Ramos (cell line): ENCODE data around the gene C19orf81.
"Not testable (repeated sequence)": the region's sequence is repeated elsewhere in the genome, so short reads cannot be mapped to it uniquely, and the experiment has no call there.

ENCODE experiments used
- in situ Hi-C: fragments of 300-500 bp; cut with MboI; formaldehyde crosslinking; loops from one replicate; pipeline ENCODE4 v1.14.3; 2022; ENCODE audit warnings: low sequenced_read_pairs; ENCODE audit not compliant: unreplicated experiment

C19orf81 gene

GRCh38 chr19:50649433-50650391 is at the start of gene C19orf81:
C19orf81 (plus strand) TSS chr19:50649445; CDS start chr19:50649445, 0 bp downstream.
- in situ Hi-C loops = no loop called here

DNA sequence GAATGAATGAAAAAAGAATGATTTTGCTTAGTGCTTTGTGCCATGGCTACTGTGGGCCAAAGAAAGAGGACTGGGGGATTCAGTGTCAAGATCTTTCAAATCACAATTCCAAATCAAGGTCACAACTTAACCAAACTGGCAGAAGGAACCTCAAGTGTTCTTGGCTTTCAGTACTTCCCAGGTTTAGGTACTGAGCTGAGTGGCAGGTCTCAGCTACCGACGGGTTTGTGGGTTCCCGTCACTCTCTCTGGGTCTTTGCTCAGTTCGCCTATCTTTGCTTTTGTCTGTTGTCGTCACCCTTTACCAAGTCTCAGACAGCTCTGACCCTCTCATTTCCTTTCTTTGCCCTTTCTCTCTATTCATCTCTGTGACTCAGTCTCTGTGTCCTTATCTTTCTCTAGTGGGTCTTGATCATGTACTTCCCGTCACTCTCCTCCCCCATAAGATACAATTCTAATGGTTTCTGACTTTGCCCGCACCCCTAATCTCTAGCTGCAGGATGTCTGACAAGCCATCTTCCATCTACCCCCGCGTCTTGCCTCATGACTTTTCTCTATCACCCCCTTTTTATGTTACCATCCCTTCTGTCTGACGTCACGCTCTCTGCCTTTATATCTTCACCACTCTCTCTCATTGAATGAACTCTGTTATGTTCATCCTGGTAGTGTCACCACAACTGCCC is 47.7 kb upstream of the C19orf81 start:
- in situ Hi-C loops = no loop called here

DNA sequence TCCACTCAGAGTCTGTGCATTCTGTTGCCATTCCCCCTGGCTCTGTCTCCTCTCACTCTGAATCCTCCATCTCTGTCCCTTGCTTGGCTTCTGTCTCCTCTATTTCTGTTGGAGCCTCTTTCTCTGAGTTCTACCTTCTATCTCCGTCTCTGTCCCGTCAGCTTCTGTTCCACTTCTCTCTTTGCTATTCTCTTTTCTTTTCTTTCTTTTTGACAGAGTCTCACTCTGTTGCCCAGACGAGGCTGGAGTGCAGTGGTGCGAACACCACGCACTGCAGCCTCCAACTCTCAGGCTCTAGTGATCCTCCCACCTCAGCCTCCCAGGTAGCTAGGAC is 47.2 kb upstream of the C19orf81 start:
- in situ Hi-C loops = no loop called here

- in situ Hi-C loops = no loop called here
Observed at GRCh38 chr19:50602496-50602895, 46.7 kb upstream of the C19orf81 start.

DNA sequence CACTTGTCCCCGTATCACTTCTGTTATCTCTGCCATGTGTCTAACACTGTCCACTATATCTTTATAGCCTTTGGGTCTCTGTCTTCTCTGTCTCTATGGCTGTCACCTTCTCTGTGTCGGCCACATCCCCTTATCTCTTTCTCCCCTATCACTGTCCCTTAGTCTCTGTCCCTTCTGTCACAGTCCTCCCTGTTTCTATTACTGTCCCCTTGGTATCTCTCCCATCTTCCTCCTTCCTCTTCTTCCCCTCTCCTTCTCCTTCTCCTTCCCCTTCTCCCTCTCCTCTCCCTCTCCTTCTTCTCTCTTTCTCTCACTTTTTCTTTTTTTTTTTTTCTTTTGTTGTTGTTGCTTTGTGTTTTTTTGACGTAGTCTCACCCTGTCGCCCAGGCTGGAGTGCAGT is 46.3 kb upstream of the C19orf81 start:
- in situ Hi-C loops = no loop called here

DNA sequence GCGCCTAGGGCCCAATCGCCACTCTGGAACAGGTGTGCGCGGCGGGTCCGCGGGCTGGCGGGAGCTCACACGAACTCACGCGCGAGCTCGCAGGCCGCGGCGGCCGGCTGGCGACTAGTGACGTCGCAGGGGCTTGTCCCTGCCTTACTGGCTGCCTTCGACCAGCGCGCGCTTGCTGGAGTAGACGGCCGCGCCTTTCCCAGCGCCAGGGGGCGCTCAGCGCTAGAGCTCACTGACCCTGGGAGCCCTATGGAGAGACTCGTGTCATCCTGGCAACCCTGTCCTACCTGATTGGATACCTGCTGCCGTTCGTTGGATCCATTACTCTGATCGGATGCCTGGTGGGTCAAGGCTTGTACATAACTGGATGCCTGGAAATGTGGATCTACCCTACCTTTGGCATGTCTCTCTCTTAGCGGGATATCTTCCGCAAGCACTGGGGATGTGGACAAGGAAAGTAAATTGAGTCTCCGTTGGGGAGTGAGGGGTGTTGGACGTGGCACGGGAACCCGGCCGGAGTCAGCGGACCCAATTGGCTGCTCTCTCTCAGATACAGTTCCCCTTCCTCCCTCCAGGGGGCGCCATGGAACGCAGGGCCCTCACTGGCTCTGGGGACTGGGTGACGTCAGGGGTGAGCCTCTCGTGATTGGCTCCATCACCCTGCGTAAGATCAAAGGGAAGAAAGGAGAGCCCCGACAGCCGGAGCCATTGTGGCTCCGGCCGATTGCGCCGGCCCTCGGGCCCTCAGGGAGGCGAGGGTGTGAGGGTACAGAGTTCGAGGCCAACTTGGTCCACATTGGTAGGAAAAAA is 44.8 kb upstream of the C19orf81 start:
- in situ Hi-C loops = not testable (repeated sequence)

GRCh38 chr19:50606059-50606836 is 43.0 kb upstream of the C19orf81 start:
- in situ Hi-C loops = not testable (repeated sequence)

DNA sequence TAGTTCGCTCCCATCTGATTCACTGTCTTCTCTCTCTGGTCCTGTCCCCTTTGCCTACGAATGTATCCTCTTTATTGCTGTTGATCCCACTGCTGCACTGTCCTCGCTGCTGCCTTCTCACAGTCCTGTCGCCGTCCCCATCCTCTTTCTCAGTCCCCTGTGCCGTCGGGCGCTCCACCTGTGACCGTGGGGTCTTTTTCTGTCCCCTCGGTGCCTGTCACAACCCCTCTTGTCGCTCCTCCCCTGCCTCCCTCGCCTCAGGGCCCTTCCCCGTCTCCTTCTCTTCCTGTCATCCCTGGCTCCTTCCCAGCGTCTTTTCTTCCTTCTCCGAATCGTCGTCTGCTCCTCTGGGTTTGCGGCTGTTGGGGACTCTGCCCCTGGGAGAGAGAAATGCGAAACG is 41.9 kb upstream of the C19orf81 start:
- in situ Hi-C loops = no loop called here

DNA sequence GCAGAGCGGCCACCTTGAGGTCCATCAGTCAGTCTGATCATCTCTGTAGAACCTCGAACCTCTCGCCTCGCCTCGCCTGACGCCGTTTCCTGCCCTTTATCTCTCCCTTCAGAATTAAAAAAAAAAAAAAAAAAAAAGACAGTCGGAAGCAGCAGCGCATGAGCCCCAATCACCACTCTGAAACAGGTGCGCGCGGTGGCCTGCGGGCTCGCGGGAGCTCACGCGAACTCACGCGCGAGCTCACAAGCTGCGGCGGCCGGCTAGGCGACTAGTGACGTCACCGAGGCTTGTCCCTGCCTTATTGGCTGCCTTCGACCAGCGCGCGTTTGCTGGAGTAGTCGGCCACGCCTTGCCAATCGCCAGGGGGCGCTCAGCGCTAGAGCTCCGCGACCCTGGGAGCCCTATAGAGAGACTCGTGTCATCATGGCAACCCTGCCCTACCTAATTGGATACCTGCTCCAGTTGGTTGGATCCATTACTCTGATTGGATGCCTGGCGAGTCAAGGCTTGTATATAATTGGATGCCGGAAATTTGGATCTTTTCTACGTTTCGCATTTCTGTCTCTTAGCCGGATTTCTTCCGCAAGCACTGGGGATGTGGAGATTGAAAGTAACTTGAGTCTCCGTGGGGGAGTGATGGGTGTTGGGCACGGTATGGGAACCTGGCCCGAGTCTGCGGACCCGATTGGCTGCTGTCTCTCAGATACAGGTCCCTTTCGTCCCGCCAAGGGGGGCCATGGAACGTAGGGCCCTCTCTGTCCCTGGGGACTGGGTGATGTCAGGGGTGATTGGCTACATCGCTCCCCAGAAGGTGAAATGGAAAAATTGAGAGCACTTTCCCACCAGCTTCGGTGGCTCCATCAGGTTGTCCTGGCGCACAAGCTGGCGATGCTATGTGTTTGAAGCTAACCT is 41.1 kb upstream of the C19orf81 start:
- in situ Hi-C loops = no loop called here

DNA sequence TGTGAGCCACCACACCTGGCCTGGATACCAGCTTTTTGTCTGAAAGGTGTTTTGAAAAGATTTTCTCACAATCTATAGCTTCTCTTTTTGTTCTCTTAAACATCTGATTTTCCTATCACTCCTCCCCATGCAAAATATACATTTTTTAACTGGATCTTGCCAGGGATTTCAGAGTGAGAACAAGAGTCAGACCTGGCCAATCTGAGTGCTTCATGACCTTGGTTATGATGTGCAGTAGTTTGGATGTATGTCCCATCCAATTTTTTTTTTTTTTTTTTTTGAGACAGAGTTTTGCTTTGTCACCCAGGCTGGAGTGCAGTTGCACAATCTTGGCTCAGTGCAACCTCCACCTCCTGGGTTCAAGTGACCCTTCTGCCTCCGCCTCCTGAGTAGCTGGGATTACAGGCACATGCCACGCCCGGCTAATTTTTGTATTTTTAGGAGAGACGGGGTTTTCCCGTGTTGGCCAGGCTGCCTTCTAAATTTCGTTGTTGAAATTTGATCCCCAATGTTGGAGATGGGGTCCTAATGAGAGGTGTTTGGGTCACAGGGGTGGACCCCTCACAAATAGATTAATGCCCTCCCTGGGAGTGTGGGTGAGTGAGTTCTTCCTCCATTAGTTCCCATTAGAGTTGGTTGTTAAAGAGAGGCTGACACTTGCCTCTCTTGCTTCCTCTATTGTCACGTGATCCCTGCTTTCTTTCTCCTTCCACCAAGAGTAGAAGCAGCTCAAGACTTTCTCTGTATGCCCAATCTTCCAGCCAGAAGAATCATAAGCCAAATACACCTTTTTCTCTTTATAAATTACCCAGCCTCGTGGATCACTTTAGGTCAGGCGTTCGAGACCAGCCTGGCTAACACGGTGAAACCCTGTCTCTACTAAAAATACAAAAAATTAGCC is 36.5 kb upstream of the C19orf81 start:
- in situ Hi-C loops = not testable (repeated sequence)

GRCh38 chr19:50618379-50618778 is 30.9 kb upstream of the C19orf81 start:
- in situ Hi-C loops = not testable (repeated sequence)

- in situ Hi-C loops = not testable (repeated sequence)
Observed at GRCh38 chr19:50619184-50619583, 30.1 kb upstream of the C19orf81 start.

- in situ Hi-C loops = not testable (repeated sequence)
Observed at GRCh38 chr19:50620394-50620906, 28.8 kb upstream of the C19orf81 start.

DNA sequence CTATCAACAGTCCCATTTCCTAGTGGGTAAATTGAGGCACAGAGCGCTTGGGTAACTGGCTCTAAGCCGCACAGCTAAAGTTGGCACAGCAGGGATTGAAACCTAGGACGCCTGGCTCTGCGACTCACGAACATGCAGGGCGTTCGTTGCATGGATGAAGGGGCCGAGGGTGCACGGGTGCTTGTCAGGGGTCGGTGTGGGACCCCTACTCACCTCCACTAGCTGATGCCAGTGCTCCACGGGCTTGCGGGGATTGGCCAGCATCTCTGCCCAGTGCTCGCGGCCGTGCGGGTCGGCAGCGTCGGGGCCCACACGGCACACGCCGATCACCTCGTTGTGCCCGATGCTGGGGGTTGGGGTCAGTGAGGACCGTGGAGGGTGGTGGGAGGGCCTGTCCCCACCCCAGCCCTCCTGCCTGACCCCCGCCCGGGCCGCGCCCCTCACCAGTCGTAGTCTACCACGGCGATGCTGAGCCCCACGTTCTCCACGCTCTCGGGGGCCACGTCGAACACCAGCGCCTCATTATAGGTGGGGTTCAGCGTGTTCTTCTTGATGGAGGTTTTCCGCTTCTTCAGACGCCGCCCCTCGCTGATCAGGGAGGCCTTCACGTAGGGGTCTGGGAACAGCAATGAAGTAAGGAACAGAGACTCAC is 24.2 kb upstream of the C19orf81 start:
- in situ Hi-C loops = no loop called here

GRCh38 chr19:50626011-50626410 is 23.2 kb upstream of the C19orf81 start:
- in situ Hi-C loops = no loop called here

- in situ Hi-C loops = no loop called here
Observed at GRCh38 chr19:50626795-50627194, 22.4 kb upstream of the C19orf81 start.

GRCh38 chr19:50628146-50628545 is 21.1 kb upstream of the C19orf81 start:
- in situ Hi-C loops = no loop called here
